Activated CD4-positive, alpha-beta memory T cell treated with anti-CD3 and anti-CD28 coated beads, Interleukin-2, amount 10 ng/mL, durations not matched to agents 7 days and 5 days (primary cell): ENCODE measurements around the gene UROC1. TPM values are rescaled to one million over a fixed set of nuclear protein-coding genes. Genes with fewer than 3 reads are reported as not detected.

ENCODE experiments used
- CTCF ChIA-PET: fragments of 350-600 bp; sonication (Branson Sonifier 250); formaldehyde crosslinking; loops from one replicate; lab custom pipeline; 2021; ENCODE audit warnings: antibody characterized with exemption, inconsistent platforms; lab: Charles Lee
- POLR2A ChIA-PET: fragments of 350-600 bp; sonication (Branson Sonifier 250); formaldehyde crosslinking; loops from one replicate; lab custom pipeline; 2021; ENCODE audit warnings: antibody characterized with exemption; lab: Charles Lee
- DNase-seq: peaks from one replicate; pipeline ENCODE4 v3.0.0-alpha.2; 2020
- H3K27ac Mint-ChIP-seq: one replicate; pipeline ENCODE4 v1.8.0; 2021; ENCODE audit warnings: mild to moderate bottlenecking, mixed read lengths
- H3K27me3 Mint-ChIP-seq: one replicate; pipeline ENCODE4 v1.8.0; 2021; ENCODE audit warnings: mixed read lengths
- H3K36me3 Mint-ChIP-seq: one replicate; pipeline ENCODE4 v1.8.0; 2021; ENCODE audit warnings: low read depth, mixed read lengths
- H3K4me1 Mint-ChIP-seq: one replicate; pipeline ENCODE4 v1.8.0; 2021; ENCODE audit warnings: mixed read lengths
- H3K4me3 Mint-ChIP-seq: one replicate; pipeline ENCODE4 v1.8.0; 2021; ENCODE audit warnings: mild to moderate bottlenecking, mixed read lengths
- H3K9me3 Mint-ChIP-seq: one replicate; pipeline ENCODE4 v1.8.0; 2021; ENCODE audit warnings: mixed read lengths
- total RNA-seq, 2 experiments: library from RNA; stranded (reverse); gene quantifications; one replicate each; pipeline ENCODE4 v1.2.3, GENCODE V29; 2021

The UROC1 gene
- total RNA-seq, 2 experiments from 2014 or later, result not detected

GRCh38 chr3:126551839-126552687 lies 34.5 kb upstream of the UROC1 start:
- no peak overlapping the region for H3K27ac Mint-ChIP-seq
- H3K4me1 Mint-ChIP-seq, result no peaks in the 10 kb centered on the region
- ChIA-PET POLR2A (no interaction called here), CTCF (no interaction called here)
- no peaks in the 10 kb centered on the region for H3K9me3 Mint-ChIP-seq
- no peak overlapping the region for H3K4me3 Mint-ChIP-seq
- no peak for DNase-seq
- H3K27me3 Mint-ChIP-seq, result peaks cover 2% of the 10 kb centered on the region
- no peaks in the 10 kb centered on the region for H3K36me3 Mint-ChIP-seq

GRCh38 chr3:126551121-126551838 lies 33.7 kb upstream of the UROC1 start:
- CTCF ChIA-PET, result no interaction called here
- peak; percentile 8 for DNase-seq

GRCh38 chr3:126550488-126551051 lies 33.0 kb upstream of the UROC1 start:
- CTCF ChIA-PET, result no interaction called here
- peak; percentile 8 for DNase-seq
- H3K36me3 Mint-ChIP-seq, result no peaks in the 10 kb centered on the region

More at GRCh38 chr3:126551121-126551838, 33.7 kb upstream of the UROC1 start:
- POLR2A ChIA-PET, result no interaction called here
- Mint-ChIP-seq H3K27ac (no peak overlapping the region), H3K4me3 (no peak overlapping the region), H3K4me1 (no peaks in the 10 kb centered on the region), H3K27me3 (peaks cover 3% of the 10 kb centered on the region), H3K36me3 (no peaks in the 10 kb centered on the region), H3K9me3 (no peaks in the 10 kb centered on the region)

GRCh38 chr3:126549861-126550487 lies 32.4 kb upstream of the UROC1 start:
- H3K36me3 Mint-ChIP-seq, result no peaks in the 10 kb centered on the region
- CTCF ChIA-PET, result no interaction called here
- POLR2A ChIA-PET, result no interaction called here
- H3K4me3 Mint-ChIP-seq, result no peak overlapping the region
- H3K27me3 Mint-ChIP-seq, result peaks cover 3% of the 10 kb centered on the region
- no peaks in the 10 kb centered on the region for H3K9me3 Mint-ChIP-seq
- H3K27ac Mint-ChIP-seq, result no peak overlapping the region
- H3K4me1 Mint-ChIP-seq, result no peaks in the 10 kb centered on the region
- DNase-seq, result peak; percentile 6

More at GRCh38 chr3:126550488-126551051, 33.0 kb upstream of the UROC1 start:
- POLR2A ChIA-PET, result no interaction called here
- Mint-ChIP-seq H3K9me3 (no peaks in the 10 kb centered on the region), H3K27ac (no peak overlapping the region), H3K4me1 (no peaks in the 10 kb centered on the region), H3K4me3 (no peak overlapping the region), H3K27me3 (peaks cover 3% of the 10 kb centered on the region)

GRCh38 chr3:126548556-126549466 lies 31.2 kb upstream of the UROC1 start:
- H3K27me3 Mint-ChIP-seq, result peaks cover 3% of the 10 kb centered on the region
- ChIA-PET POLR2A (no interaction called here), CTCF (no interaction called here)
- H3K4me3 Mint-ChIP-seq, result no peak overlapping the region
- H3K4me1 Mint-ChIP-seq, result no peaks in the 10 kb centered on the region
- no peaks in the 10 kb centered on the region for H3K9me3 Mint-ChIP-seq
- H3K27ac Mint-ChIP-seq, result no peak overlapping the region
- no peak for DNase-seq
- no peaks in the 10 kb centered on the region for H3K36me3 Mint-ChIP-seq

- Mint-ChIP-seq H3K27ac (no peak overlapping the region), H3K4me3 (no peak overlapping the region), H3K36me3 (no peaks in the 10 kb centered on the region), H3K9me3 (no peaks in the 10 kb centered on the region), H3K4me1 (no peaks in the 10 kb centered on the region), H3K27me3 (peaks cover 3% of the 10 kb centered on the region)
- DNase-seq, result no peak
- ChIA-PET POLR2A (no interaction called here), CTCF (no interaction called here)
Observed at GRCh38 chr3:126547721-126548120, 30.1 kb upstream of the UROC1 start.

- Mint-ChIP-seq H3K36me3 (no peaks in the 10 kb centered on the region), H3K4me3 (no peak overlapping the region), H3K27me3 (peaks cover 3% of the 10 kb centered on the region), H3K27ac (no peak overlapping the region), H3K4me1 (no peaks in the 10 kb centered on the region), H3K9me3 (no peaks in the 10 kb centered on the region)
- no peak for DNase-seq
- ChIA-PET POLR2A (no interaction called here), CTCF (interaction anchor here (0.6 kb wide), 1 partner anchor 202 kb away, joined by 3 read pairs; no protein-coding TSS in a partner anchor)
Observed at GRCh38 chr3:126546549-126547239, 29.1 kb upstream of the UROC1 start.

GRCh38 chr3:126546013-126546412 lies 28.4 kb upstream of the UROC1 start:
- Mint-ChIP-seq H3K27me3 (peaks cover 3% of the 10 kb centered on the region), H3K27ac (no peak overlapping the region), H3K4me3 (no peak overlapping the region), H3K36me3 (no peaks in the 10 kb centered on the region), H3K9me3 (no peaks in the 10 kb centered on the region), H3K4me1 (no peaks in the 10 kb centered on the region)
- POLR2A ChIA-PET, result no interaction called here
- no peak for DNase-seq
- CTCF ChIA-PET, result no interaction called here

GRCh38 chr3:126545544-126545943 lies 28.0 kb upstream of the UROC1 start:
- H3K4me1 Mint-ChIP-seq, result peaks cover 2% of the 10 kb centered on the region
- no peaks in the 10 kb centered on the region for H3K36me3 Mint-ChIP-seq
- no peaks in the 10 kb centered on the region for H3K9me3 Mint-ChIP-seq
- ChIA-PET POLR2A (no interaction called here), CTCF (no interaction called here)
- no peak overlapping the region for H3K27ac Mint-ChIP-seq
- no peak overlapping the region for H3K4me3 Mint-ChIP-seq
- no peak for DNase-seq
- H3K27me3 Mint-ChIP-seq, result peaks cover 3% of the 10 kb centered on the region

- CTCF ChIA-PET, result interaction anchor here (1.1 kb wide), 1 partner anchor 22 kb away, joined by 4 read pairs; no protein-coding TSS in a partner anchor
- H3K4me3 Mint-ChIP-seq, result no peak overlapping the region
- no peak overlapping the region for H3K27ac Mint-ChIP-seq
- no peaks in the 10 kb centered on the region for H3K36me3 Mint-ChIP-seq
- peaks cover 3% of the 10 kb centered on the region for H3K4me1 Mint-ChIP-seq
- POLR2A ChIA-PET, result no interaction called here
- H3K9me3 Mint-ChIP-seq, result peaks cover 3% of the 10 kb centered on the region
- no peak for DNase-seq
- H3K27me3 Mint-ChIP-seq, result peaks cover 1% of the 10 kb centered on the region
Observed at GRCh38 chr3:126544596-126545281, 27.2 kb upstream of the UROC1 start.

GRCh38 chr3:126543457-126544061 lies 26.0 kb upstream of the UROC1 start:
- no peak overlapping the region for H3K4me3 Mint-ChIP-seq
- H3K36me3 Mint-ChIP-seq, result no peaks in the 10 kb centered on the region
- no peak overlapping the region for H3K27ac Mint-ChIP-seq
- peaks cover 1% of the 10 kb centered on the region for H3K27me3 Mint-ChIP-seq
- H3K4me1 Mint-ChIP-seq, result peaks cover 3% of the 10 kb centered on the region
- POLR2A ChIA-PET, result no interaction called here
- H3K9me3 Mint-ChIP-seq, result peaks cover 4% of the 10 kb centered on the region
- CTCF ChIA-PET, result interaction anchor here (1.1 kb wide), 1 partner anchor 21 kb away, joined by 4 read pairs; no protein-coding TSS in a partner anchor
- DNase-seq, result no peak
